ENCODE measurements around the gene SMC3.

DNA sequence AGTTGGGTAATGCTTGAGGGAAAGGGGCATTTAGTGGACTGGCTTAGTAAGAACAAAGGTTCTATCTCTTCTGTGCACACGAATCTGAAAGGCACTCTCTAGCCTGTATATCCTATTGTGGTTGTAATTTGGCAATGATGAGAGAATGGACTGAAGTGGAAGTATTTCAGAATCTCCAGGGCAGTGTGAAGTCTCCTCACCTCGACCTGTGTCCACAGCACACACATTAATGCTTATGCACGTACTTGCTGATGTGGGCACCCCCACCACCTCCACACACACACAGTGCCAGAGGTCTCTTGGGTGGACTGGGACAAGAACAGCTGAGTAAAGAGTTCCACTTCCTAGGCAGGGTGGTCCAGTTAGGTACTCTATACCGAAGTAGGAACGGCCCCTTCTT, 6.9 kb downstream of the SMC3 start:
- TF ChIP-seq, protein P1, sequence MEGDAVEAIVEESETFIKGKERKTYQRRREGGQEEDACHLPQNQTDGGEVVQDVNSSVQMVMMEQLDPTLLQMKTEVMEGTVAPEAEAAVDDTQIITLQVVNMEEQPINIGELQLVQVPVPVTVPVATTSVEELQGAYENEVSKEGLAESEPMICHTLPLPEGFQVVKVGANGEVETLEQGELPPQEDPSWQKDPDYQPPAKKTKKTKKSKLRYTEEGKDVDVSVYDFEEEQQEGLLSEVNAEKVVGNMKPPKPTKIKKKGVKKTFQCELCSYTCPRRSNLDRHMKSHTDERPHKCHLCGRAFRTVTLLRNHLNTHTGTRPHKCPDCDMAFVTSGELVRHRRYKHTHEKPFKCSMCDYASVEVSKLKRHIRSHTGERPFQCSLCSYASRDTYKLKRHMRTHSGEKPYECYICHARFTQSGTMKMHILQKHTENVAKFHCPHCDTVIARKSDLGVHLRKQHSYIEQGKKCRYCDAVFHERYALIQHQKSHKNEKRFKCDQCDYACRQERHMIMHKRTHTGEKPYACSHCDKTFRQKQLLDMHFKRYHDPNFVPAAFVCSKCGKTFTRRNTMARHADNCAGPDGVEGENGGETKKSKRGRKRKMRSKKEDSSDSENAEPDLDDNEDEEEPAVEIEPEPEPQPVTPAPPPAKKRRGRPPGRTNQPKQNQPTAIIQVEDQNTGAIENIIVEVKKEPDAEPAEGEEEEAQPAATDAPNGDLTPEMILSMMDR (IDR thresholded peaks at IDR 0.05), result no peak
- TF ChIP-seq POLR2A (IDR thresholded peaks at IDR 0.05; ENCODE audit: low read depth), result no peak
- TF ChIP-seq POLR2AphosphoS5 (IDR thresholded peaks at IDR 0.05), result no peak
